ENCODE results near the gene IL6ST.

- TF ChIP-seq CTCF (IDR thresholded peaks at IDR 0.05) (no peak), POLR2A (IDR thresholded peaks at IDR 0.05) (no peak)
These were observed 28.5 kb upstream of the IL6ST start for GRCh38 chr5:56023296-56023695.

All from adrenal gland (tissue), 5 donors.